ACC112 (cell line): ENCODE measurements around the gene FZR1.

ENCODE experiments used
- H2AFZ ChIP-seq: fragments of 200-600 bp; sonication (generic); one replicate; pipeline ENCODE4 v1.6.0; 2017; ENCODE audit warnings: antibody characterized with exemption, low read length; ENCODE audit not compliant: unreplicated experiment
- H3K27ac ChIP-seq: fragments of 200-600 bp; sonication (generic); 2 replicates; pipeline ENCODE4 v1.5.1; 2014; ENCODE audit warnings: low read depth, mild to moderate bottlenecking, antibody characterized with exemption, low read length, moderate library complexity
- H3K27me3 ChIP-seq: fragments of 200-600 bp; sonication (generic); 2 replicates; pipeline ENCODE4 v1.6.1; 2014; ENCODE audit warnings: mild to moderate bottlenecking, antibody characterized with exemption, low read length, moderate library complexity, mixed read lengths; ENCODE audit not compliant: insufficient read depth
- H3K36me3 ChIP-seq: fragments of 200-600 bp; sonication (generic); 2 replicates; pipeline ENCODE4 v1.6.1; 2016; ENCODE audit warnings: mild to moderate bottlenecking, antibody characterized with exemption, low read length, moderate library complexity, mixed read lengths; ENCODE audit not compliant: insufficient read depth
- H3K4me1 ChIP-seq: fragments of 200-600 bp; sonication (generic); one replicate; pipeline ENCODE4 v1.6.1; 2016; ENCODE audit warnings: low read length, mixed read lengths; ENCODE audit not compliant: insufficient read depth, unreplicated experiment, control insufficient read depth
- H3K4me3 ChIP-seq: fragments of 200-600 bp; sonication (generic); 2 replicates; pipeline ENCODE4 v1.5.1; 2014; ENCODE audit warnings: mild to moderate bottlenecking, low read depth, low read length
- H3K79me2 ChIP-seq: fragments of 200-600 bp; sonication (generic); one replicate; pipeline ENCODE4 v1.6.0; 2016; ENCODE audit warnings: low read length; ENCODE audit not compliant: control insufficient read depth, unreplicated experiment, insufficient read depth

FZR1 gene

DNA sequence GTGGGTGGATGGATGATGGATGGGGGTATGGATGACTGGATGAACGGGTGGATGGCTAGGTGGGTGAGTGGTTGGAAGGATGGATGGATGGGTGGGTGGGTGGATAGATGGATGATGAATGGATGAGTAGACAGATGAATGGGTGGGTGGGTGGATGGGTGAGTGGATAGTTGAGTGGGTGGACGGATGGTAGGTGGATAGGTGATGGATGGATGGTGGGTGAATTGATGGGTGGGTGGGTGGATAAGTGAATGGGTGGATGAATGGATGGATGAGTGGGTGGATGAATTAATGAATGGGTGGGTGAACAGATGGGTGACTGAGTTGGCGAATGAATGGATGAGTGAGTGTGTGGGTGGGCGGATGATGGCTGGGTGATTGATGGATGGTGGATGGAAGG lies 30.7 kb upstream of the FZR1 start:
- H3K4me1 ChIP-seq = no peaks in the 10 kb centered on the region
- no peak overlapping the region for H2AFZ ChIP-seq
- H3K79me2 ChIP-seq = no peaks in the 10 kb centered on the region
- no peaks in the 10 kb centered on the region for H3K36me3 ChIP-seq
- peaks cover 7% of the 10 kb centered on the region; the same call in 1 of the 2 replicates for H3K27me3 ChIP-seq
- no peak overlapping the region for H3K4me3 ChIP-seq
- H3K27ac ChIP-seq = no peak overlapping the region

DNA sequence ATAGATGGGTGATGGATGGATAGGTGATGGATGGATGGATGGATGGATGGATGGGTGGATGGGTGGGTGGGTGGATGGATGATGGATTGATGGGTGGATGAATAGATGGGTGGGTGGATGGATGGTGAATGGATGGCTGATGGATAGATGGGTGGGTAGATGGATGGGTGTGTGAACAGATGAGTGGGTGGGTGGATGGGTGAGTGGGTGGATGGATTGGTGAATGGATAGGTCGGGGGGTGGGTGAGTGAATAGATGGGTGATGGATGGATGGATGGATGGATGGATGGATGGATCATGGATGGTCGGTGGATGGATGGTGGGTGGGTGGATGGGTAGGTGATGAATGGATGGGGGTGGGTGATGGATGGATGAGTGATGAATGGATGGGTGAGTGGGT lies 29.3 kb upstream of the FZR1 start:
- H3K79me2 ChIP-seq = no peaks in the 10 kb centered on the region
- peaks cover 20% of the 10 kb centered on the region for H3K27me3 ChIP-seq
- H3K4me1 ChIP-seq = no peaks in the 10 kb centered on the region
- no peak overlapping the region for H2AFZ ChIP-seq
- H3K36me3 ChIP-seq = no peaks in the 10 kb centered on the region
- no peak overlapping the region for H3K27ac ChIP-seq
- no peak overlapping the region for H3K4me3 ChIP-seq

DNA sequence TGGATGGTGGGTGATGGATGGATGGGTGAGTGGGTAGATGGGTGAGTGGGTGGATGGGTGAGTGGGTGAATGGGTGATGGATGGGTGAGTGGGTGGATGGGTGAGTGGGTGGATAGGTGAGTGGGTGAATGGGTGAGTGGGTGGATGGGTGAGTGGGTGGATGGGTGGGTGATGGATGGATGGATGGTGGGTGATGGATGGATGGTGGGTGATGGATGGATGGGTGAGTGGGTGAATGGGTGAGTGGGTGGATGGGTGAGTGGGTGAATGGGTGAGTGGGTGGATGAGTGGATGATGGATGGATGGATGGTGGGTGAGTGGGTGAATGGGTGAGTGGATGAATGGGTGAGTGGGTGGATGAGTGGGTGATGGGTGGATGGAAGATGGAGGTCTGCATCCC lies 28.6 kb upstream of the FZR1 start:
- H2AFZ ChIP-seq = no peak overlapping the region
- H3K4me1 ChIP-seq = no peaks in the 10 kb centered on the region
- H3K36me3 ChIP-seq = no peaks in the 10 kb centered on the region
- no peak overlapping the region for H3K27ac ChIP-seq
- no peak overlapping the region for H3K4me3 ChIP-seq
- peaks cover 27% of the 10 kb centered on the region for H3K27me3 ChIP-seq
- H3K79me2 ChIP-seq = no peaks in the 10 kb centered on the region

DNA sequence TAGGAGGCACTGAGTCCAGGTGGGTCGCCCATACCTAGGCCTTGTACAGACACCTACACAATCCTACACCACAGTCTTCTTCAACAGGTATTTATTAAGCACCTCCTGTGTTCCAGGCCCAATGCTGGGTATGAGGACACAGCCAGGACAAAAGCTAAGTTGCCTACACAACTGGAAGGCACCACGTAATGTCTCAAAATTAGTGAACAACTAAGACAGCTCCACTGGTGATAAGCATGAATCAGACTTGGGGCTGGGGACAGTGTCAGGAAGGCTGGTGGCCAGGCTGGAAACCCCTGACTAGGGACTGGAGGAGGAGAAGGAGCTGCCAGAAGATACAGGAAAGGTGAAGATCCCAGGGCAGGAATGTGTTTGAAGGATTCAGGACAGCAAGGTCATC lies 28.2 kb upstream of the FZR1 start:
- Histone ChIP-seq H3K79me2 (no peaks in the 10 kb centered on the region), H2AFZ (no peak overlapping the region), H3K27me3 (peaks cover 30% of the 10 kb centered on the region), H3K36me3 (no peaks in the 10 kb centered on the region), H3K27ac (no peak overlapping the region), H3K4me1 (no peaks in the 10 kb centered on the region), H3K4me3 (no peak overlapping the region)

DNA sequence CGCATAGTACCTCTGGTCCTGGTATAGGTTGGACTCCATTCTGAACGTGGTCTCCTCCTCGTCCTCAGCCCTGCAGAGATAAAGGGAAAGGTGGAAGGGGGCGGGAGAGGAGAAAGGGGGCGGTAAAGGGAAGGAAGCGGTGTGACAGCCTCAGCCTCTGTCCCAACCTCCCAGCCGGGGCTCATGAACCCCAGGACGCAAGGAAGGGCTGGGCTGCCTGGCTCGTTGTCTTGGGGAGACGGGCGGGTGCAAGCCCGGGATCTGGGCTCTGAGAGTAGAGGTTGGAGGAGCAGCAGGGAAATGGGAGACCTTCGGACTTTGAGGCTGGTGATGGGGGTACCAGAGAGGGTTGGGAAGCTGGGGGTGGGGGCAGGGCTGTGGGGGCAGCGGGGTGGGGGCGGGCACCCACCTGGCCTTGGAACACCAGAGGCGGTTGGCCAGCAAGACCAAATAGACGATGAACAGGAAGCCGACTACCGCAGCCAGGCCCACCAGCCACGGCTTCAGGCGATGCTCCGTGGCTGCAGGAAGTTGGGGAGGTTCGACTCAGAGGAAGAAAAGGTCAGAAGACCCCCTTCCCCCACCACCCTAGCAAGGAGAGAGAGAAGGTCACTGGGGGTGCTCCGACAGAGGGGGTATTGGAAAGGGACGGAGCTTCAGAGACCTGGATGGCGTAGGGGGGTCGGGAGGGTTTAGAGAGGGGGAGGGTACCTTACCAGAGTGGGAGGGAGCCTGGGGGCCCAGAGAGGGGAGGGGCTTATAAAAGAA lies 27.5 kb upstream of the FZR1 start:
- H3K27ac ChIP-seq = no peak overlapping the region
- H3K36me3 ChIP-seq = no peaks in the 10 kb centered on the region
- H2AFZ ChIP-seq = no peak overlapping the region
- H3K4me1 ChIP-seq = no peaks in the 10 kb centered on the region
- no peak overlapping the region for H3K4me3 ChIP-seq
- no peaks in the 10 kb centered on the region for H3K79me2 ChIP-seq
- H3K27me3 ChIP-seq = peaks cover 33% of the 10 kb centered on the region

DNA sequence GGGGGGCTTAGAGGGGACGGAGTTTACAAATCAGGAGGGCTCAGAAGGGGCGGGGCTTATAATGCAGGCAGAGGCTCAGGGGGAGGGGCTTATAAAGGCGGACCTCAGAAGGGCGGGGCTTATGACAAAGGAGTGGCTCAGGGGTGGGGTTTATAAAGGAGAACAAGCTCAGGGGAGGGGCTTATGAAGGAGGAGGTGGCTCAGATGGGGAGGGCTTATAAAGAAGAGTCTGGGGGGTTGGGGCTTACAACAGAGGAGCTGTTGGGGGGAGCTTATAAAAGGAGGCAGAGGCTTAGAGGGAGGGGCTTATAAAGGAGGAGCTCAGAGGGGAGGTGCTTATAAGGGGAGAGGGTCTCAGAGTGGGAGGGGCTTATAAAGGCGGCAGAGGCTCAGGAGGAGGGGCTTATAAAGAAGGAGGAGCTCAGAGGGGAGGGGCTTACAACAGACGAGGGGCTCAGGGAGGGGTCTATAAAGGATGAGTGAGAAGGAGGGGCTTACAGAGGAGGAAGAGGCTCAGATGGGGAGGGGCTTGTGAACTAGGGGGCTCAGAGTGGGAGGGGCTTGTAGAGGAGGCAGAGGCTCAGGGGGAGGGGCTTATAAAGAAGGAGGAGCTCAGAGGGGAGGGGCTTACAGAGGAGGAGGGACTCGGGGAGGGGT lies 26.8 kb upstream of the FZR1 start:
- Histone ChIP-seq H3K79me2 (no peaks in the 10 kb centered on the region), H3K4me1 (no peaks in the 10 kb centered on the region), H2AFZ (no peak overlapping the region), H3K27ac (no peak overlapping the region), H3K36me3 (no peaks in the 10 kb centered on the region), H3K27me3 (peaks cover 33% of the 10 kb centered on the region), H3K4me3 (no peak overlapping the region)

DNA sequence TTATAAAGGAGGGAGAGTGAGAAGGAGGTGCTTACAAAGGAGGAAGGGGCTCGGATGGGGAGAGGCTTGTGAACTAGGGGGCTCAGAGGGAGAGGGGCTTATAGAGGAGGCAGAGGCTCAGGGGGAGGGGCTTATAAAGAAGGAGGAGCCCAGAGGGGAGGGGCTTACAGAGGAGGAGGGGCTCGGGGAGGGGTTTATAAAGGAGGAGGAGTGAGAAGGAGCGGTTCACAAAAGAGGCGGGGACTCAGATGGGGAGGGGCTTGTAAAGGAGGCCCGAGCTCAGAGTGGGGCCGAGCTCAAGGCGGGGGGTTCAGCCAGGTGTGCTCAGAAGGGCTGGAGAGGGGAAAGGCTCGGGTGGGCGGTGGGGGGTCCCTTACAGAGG lies 26.3 kb upstream of the FZR1 start:
- Histone ChIP-seq H2AFZ (no peak overlapping the region), H3K79me2 (no peaks in the 10 kb centered on the region), H3K27ac (no peak overlapping the region), H3K4me3 (no peak overlapping the region), H3K27me3 (peaks cover 33% of the 10 kb centered on the region), H3K4me1 (no peaks in the 10 kb centered on the region), H3K36me3 (no peaks in the 10 kb centered on the region)

DNA sequence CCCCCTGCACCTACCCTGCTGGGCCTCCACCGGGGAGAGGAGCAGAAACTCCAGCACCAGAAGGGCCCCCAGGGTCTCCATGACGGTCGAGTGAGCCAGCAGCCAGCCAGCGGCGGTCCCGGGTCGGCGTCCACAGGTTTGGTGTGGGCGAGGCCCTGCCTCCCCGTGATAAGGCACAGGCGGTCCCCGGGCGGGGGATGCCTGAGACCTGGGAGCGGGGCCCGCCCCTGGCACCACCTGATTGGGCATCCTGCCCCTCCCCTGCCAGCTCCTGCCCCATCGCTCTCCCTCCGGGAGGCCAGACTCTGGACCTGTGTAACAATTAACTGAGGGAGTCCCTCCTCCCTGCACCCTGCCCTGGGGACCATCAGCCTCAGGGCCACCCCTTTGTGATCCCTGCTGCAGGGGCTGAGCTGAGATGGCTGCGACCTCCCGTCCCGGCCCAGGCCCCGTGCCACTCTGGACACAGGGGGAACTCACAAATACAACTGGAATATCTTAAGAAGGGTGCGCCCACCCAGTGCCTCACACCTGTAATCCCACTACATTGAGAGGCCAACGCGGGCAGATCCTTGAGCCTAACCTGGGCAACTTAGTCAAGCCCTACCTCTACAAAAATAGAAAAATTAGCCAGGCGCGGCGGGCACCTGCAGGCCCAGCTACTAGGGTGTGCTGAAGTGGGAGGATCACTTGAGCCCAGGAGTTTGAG lies 25.6 kb upstream of the FZR1 start, which contains the start of gene SMIM24:
Gene SMIM24, minus strand, starts transcription at position 143 of the 709 bp plus-strand sequence. Its CDS starts 62 bp downstream, at position 81.
- Histone ChIP-seq H3K79me2 (no peaks in the 10 kb centered on the region), H3K27ac (no peak within 1 kb of the TSS), H3K27me3 (peaks cover 33% of the 10 kb centered on the region), H3K4me1 (no peaks in the 10 kb centered on the region), H3K4me3 (no peak within 1 kb of the TSS), H2AFZ (no peak within 1 kb of the TSS), H3K36me3 (no peaks in the 10 kb centered on the region)

DNA sequence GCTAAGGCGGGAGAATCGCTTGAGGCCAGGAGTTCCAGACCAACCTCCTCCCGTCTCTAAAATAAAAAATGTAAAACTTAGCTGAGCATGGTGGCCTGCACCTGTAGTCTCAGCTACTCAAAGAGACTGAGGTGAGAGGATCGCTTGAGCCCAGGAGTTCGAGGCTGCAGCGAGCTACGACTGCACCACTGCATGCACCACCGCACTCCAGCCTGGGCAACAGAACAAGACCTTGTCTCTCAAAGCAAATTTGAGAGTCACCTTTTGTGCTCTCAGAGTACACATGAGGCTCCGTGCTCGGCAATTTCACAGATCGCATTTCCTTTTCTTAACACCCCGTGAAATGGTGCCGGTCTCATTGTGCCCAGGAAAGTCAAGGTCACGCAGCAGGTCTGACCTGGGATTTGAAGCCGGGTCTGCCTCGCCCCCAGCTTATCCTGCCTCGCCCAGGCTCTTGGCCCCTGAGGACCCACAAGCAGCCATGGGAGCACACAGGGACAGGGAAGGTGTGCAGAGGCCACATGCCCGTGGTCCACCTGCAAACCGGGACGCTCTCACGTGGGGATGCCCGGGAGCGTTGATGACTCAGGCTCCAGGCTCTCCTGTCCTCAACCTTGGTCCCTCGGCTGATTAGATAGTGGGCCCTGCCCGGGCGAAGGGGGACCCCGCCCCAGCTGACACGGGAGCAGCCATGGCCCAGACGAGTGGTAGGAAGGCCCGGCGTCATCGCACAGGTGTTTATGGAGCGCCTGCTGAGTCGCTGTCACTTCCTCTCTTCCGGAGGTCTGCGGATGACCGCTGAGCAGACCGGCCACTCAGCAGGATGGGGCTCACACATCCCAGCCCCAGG lies 24.6 kb upstream of the FZR1 start:
- peaks cover 33% of the 10 kb centered on the region for H3K27me3 ChIP-seq
- H3K4me1 ChIP-seq = no peaks in the 10 kb centered on the region
- no peak overlapping the region for H2AFZ ChIP-seq
- H3K4me3 ChIP-seq = no peak overlapping the region
- H3K79me2 ChIP-seq = no peaks in the 10 kb centered on the region
- no peak overlapping the region for H3K27ac ChIP-seq
- H3K36me3 ChIP-seq = no peaks in the 10 kb centered on the region

DNA sequence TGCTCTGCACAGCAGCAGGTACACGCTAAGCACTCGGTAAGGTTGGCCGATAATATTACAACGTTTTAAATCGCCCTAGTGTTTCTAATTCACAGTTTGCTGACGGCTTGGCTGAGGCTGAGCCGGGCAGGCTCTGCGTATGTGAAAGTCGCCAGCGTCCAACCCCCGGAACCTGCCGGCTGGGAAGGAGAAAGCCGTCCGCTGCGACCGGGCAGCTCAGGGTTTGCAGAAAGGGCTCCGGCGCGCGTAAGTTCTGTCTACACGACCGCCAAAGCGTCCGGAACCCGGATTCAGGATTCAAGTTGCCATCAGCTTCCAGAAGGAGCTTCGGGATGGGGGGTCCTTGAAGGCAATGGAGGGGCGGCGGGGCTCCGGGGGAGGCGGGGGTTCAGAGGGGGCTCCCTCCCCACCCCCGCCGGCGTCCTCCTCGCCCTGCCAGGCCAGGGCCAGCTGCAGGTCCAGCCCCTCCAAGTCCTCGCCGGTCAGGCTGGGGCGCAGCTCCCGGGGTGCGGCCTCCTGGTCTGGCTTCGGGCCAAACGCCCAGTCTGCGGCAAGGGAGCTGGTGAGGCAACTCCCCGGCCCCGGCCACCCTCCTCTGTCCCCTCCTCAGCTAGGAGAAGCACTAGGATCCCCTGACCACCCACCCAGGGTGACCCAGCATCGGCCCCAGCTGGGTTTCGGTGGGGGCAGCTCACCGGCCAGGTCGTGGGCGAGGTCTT lies 23.4 kb upstream of the FZR1 start:
- Histone ChIP-seq H3K27ac (no peak overlapping the region), H3K36me3 (no peaks in the 10 kb centered on the region), H3K4me3 (no peak overlapping the region), H2AFZ (no peak overlapping the region), H3K79me2 (no peaks in the 10 kb centered on the region), H3K27me3 (peaks cover 33% of the 10 kb centered on the region), H3K4me1 (no peaks in the 10 kb centered on the region)
